IMR-90 (cell line): ENCODE data around the gene SLC25A28. TPM values are rescaled to one million over a fixed set of nuclear protein-coding genes. Genes with fewer than 3 reads are reported as not detected.

ENCODE experiments used
- ATAC-seq: fragments of 200-7000 bp; cut with Tn5 transposase; 2 replicates; pipeline ENCODE4 v1.9.1; 2020; ENCODE audit warnings: low read depth, mild to moderate bottlenecking, moderate library complexity
- BruUV-seq: library from RNA; stranded (reverse); fragments of 400-500 nt; replicated peaks from 2 replicates; lab custom pipeline; 2021; lab: Mats Ljungman, UMichigan
- CTCF ChIA-PET: fragments of 300-600 bp; formaldehyde crosslinking; extraction: SDS; loops from one replicate; lab custom pipeline; 2021; ENCODE audit warnings: antibody characterized with exemption; lab: Yijun Ruan, JAX
- POLR2A ChIA-PET: fragments of 300-600 bp; sonication (Branson Sonifier 250); formaldehyde crosslinking; loops from one replicate; lab custom pipeline; 2022; ENCODE audit warnings: antibody characterized with exemption; ENCODE audit not compliant: unreplicated experiment; lab: Charles Lee
- DNase-seq: peaks from one replicate; pipeline ENCODE4 v3.0.0; 2013
- H2AFZ ChIP-seq: replicated peaks from 2 replicates; pipeline ENCODE3; 2013; ENCODE audit warnings: low read length, mild to moderate bottlenecking; ENCODE audit not compliant: poor library complexity
- H2AK5ac ChIP-seq: 2 replicates; pipeline ENCODE4 v1.6.1; 2013; ENCODE audit warnings: low read depth, low read length, inconsistent platforms
- H2AK9ac ChIP-seq: replicated peaks from 2 replicates; pipeline ENCODE3; 2013; ENCODE audit warnings: mild to moderate bottlenecking, low read depth, low read length, moderate library complexity; ENCODE audit not compliant: poor library complexity
- H2BK120ac ChIP-seq: 2 replicates; pipeline ENCODE4 v1.6.1; 2013; ENCODE audit warnings: low read depth, low read length, inconsistent platforms
- H2BK15ac ChIP-seq: 3 replicates; pipeline ENCODE4 v1.6.1; 2013; ENCODE audit warnings: low read depth, low read length, inconsistent platforms
- H2BK20ac ChIP-seq: 2 replicates; pipeline ENCODE4 v1.6.1; 2013; ENCODE audit warnings: low read depth, mild to moderate bottlenecking, inconsistent platforms, low read length, moderate library complexity
- H2BK5ac ChIP-seq: 2 replicates; pipeline ENCODE4 v1.6.1; 2013; ENCODE audit warnings: mild to moderate bottlenecking, low read depth, low read length, inconsistent platforms; ENCODE audit not compliant: poor library complexity, severe bottlenecking
- H3K14ac ChIP-seq: replicated peaks from 2 replicates; pipeline ENCODE4 v1.6.1; 2013; ENCODE audit warnings: low read depth, low read length, inconsistent platforms
- H3K18ac ChIP-seq: 2 replicates; pipeline ENCODE4 v1.6.1; 2013; ENCODE audit warnings: low read depth, low read length, control low read depth
- H3K23ac ChIP-seq: 2 replicates; pipeline ENCODE4 v1.6.1; 2013; ENCODE audit warnings: low read depth, low read length, inconsistent platforms
- H3K27ac ChIP-seq: 2 replicates; pipeline ENCODE4 v1.5.1; 2013; ENCODE audit warnings: mild to moderate bottlenecking, control low read depth, low read length; ENCODE audit not compliant: insufficient read depth
- H3K27me3 ChIP-seq: 2 replicates; pipeline ENCODE4 v1.6.1; 2013; ENCODE audit warnings: low read length; ENCODE audit not compliant: control insufficient read depth, insufficient read depth
- H3K36me3 ChIP-seq: 2 replicates; pipeline ENCODE4 v1.6.1; 2013; ENCODE audit warnings: low read length, mixed read lengths; ENCODE audit not compliant: control insufficient read depth, insufficient read depth
- H3K4ac ChIP-seq: 2 replicates; pipeline ENCODE4 v1.6.1; 2013; ENCODE audit warnings: low read depth, low read length, inconsistent platforms
- H3K4me1 ChIP-seq: 2 replicates; pipeline ENCODE4 v1.6.1; 2013; ENCODE audit warnings: low read length, mixed read lengths; ENCODE audit not compliant: control insufficient read depth, insufficient read depth
- H3K4me2 ChIP-seq: 2 replicates; pipeline ENCODE4 v1.6.1; 2013; ENCODE audit warnings: low read depth, mild to moderate bottlenecking, control low read depth, low read length, moderate library complexity
- H3K4me3 ChIP-seq: 2 replicates; pipeline ENCODE4 v1.5.1; 2013; ENCODE audit warnings: low read depth, mild to moderate bottlenecking, control low read depth, low read length, moderate library complexity; ENCODE audit not compliant: insufficient read depth
- H3K56ac ChIP-seq: 2 replicates; pipeline ENCODE4 v1.6.1; 2013; ENCODE audit warnings: low read length, inconsistent platforms; ENCODE audit not compliant: insufficient read depth; ENCODE audit errors: extremely low read depth
- H3K79me1 ChIP-seq, 2 experiments: 2 replicates each; pipeline ENCODE4 v1.6.1; 2013; ENCODE audit warnings: low read length in 2 of 2, inconsistent platforms in 1 of 2, low read depth in 1 of 2
- H3K9ac ChIP-seq: 2 replicates; pipeline ENCODE4 v1.6.1; 2013; ENCODE audit warnings: low read depth, low read length, control low read depth
- H3K9me1 ChIP-seq: 2 replicates; pipeline ENCODE4 v1.6.1; 2013; ENCODE audit warnings: low read length, inconsistent platforms; ENCODE audit not compliant: insufficient read depth
- H3K9me3 ChIP-seq: 2 replicates; pipeline ENCODE4 v1.6.1; 2013; ENCODE audit warnings: low read length; ENCODE audit not compliant: control insufficient read depth, insufficient read depth
- H4K20me1 ChIP-seq: 2 replicates; pipeline ENCODE4 v1.6.1; 2013; ENCODE audit warnings: low read length, inconsistent platforms; ENCODE audit not compliant: insufficient read depth
- H4K5ac ChIP-seq: 2 replicates; pipeline ENCODE4 v1.6.1; 2013; ENCODE audit warnings: mild to moderate bottlenecking, low read depth, low read length, control low read depth
- H4K8ac ChIP-seq, 2 experiments: 2 replicates each; pipeline ENCODE4 v1.6.1; 2013; ENCODE audit warnings: low read depth in 2 of 2, low read length in 2 of 2, control low read depth in 1 of 2, inconsistent platforms in 1 of 2
- H4K91ac ChIP-seq: 2 replicates; pipeline ENCODE4 v1.6.1; 2013; ENCODE audit warnings: low read depth, low read length, inconsistent platforms; ENCODE audit not compliant: insufficient read depth
- BHLHE40 ChIP-seq: fragments of 150-350 bp; IDR thresholded peaks from 2 replicates; pipeline ENCODE4 v1.6.1; 2016; ENCODE audit warnings: mild to moderate bottlenecking, low read depth, low read length
- CEBPB ChIP-seq: IDR thresholded peaks from 2 replicates; pipeline ENCODE4 v1.6.1; 2012; ENCODE audit warnings: low read depth, low read length, improper control_type of control experiment
- CHD1 ChIP-seq: IDR thresholded peaks from 2 replicates; pipeline ENCODE4 v1.6.1; 2012; ENCODE audit warnings: low read depth, low read length, improper control_type of control experiment
- CTCF ChIP-seq: conservative IDR thresholded peaks from 2 replicates; pipeline ENCODE4 v1.5.1; 2012; ENCODE audit warnings: mild to moderate bottlenecking, low read depth, low read length, improper control_type of control experiment
- ELK1 ChIP-seq: fragments of 150-350 bp; IDR thresholded peaks from 2 replicates; pipeline ENCODE4 v1.6.1; 2016; ENCODE audit warnings: low read depth, mild to moderate bottlenecking, low read length, moderate library complexity, borderline replicate concordance
- FOS ChIP-seq: fragments of 150-350 bp; IDR thresholded peaks from 2 replicates; pipeline ENCODE4 v1.6.1; 2016; ENCODE audit warnings: low read depth, low read length
- MAFK ChIP-seq: IDR thresholded peaks from 2 replicates; pipeline ENCODE4 v1.6.1; 2012; ENCODE audit warnings: low read depth, low read length, improper control_type of control experiment
- MAZ ChIP-seq: IDR thresholded peaks from 2 replicates; pipeline ENCODE4 v1.6.1; 2012; ENCODE audit warnings: low read depth, mild to moderate bottlenecking, low read length, improper control_type of control experiment, moderate library complexity, borderline replicate concordance
- MXI1 ChIP-seq: IDR thresholded peaks from 2 replicates; pipeline ENCODE4 v1.6.1; 2012; ENCODE audit warnings: low read depth, mild to moderate bottlenecking, low read length, moderate library complexity, borderline replicate concordance
- NFE2L2 ChIP-seq: fragments of 150-350 bp; IDR thresholded peaks from 2 replicates; pipeline ENCODE4 v1.6.1; 2016; ENCODE audit warnings: low read depth, mild to moderate bottlenecking, low read length
- POLR2A ChIP-seq: IDR thresholded peaks from 2 replicates; pipeline ENCODE4 v1.6.1; 2012; ENCODE audit warnings: mild to moderate bottlenecking, low read depth, low read length
- RAD21 ChIP-seq: IDR thresholded peaks from 2 replicates; pipeline ENCODE4 v1.6.1; 2012; ENCODE audit warnings: low read length, improper control_type of control experiment
- RCOR1 ChIP-seq: IDR thresholded peaks from 2 replicates; pipeline ENCODE4 v1.6.1; 2012; ENCODE audit warnings: mild to moderate bottlenecking, low read length, improper control_type of control experiment; ENCODE audit not compliant: insufficient replicate concordance
- RFX5 ChIP-seq: IDR thresholded peaks from 2 replicates; pipeline ENCODE4 v1.8.0; 2012; ENCODE audit warnings: low read depth, mild to moderate bottlenecking, low read length, moderate library complexity
- SMC3 ChIP-seq: fragments of 150-350 bp; IDR thresholded peaks from 2 replicates; pipeline ENCODE4 v1.6.1; 2016; ENCODE audit warnings: low read depth, mild to moderate bottlenecking, antibody characterized with exemption, low read length, moderate library complexity
- USF2 ChIP-seq: fragments of 150-350 bp; IDR thresholded peaks from 2 replicates; pipeline ENCODE4 v1.6.1; 2017; ENCODE audit warnings: mild to moderate bottlenecking, antibody characterized with exemption, low read length, low read depth
- WGBS, 2 experiments: methylation state at CpG; one replicate each; pipeline versions ENCODE4 v1.1.5 to v1.1.7; 2013; ENCODE audit warnings: missing lambda C conversion rate in 2 of 2; ENCODE audit not compliant: insufficient read length in 1 of 2; ENCODE audit errors: extremely low coverage in 2 of 2; 5-methylcytosine and 5-hydroxymethylcytosine counted together
- dilution Hi-C: fragments of 300-500 bp; cut with HindIII; formaldehyde crosslinking; loops from one replicate; pipeline ENCODE4 v1.14.3; 2018; ENCODE audit warnings: low sequenced_read_pairs; ENCODE audit not compliant: unreplicated experiment
- in situ Hi-C: fragments of 300-500 bp; cut with MboI; formaldehyde crosslinking; loops from 3 replicates; pipeline ENCODE4 v1.14.3; 2019; ENCODE audit warnings: low sequenced_read_pairs, inconsistent platforms, mixed read lengths
- intact Hi-C: fragments of 100-400 bp; cut with micrococcal nuclease; formaldehyde crosslinking; loops from 2 replicates; pipeline ENCODE4 v1.10.0; 2022
- polyA plus RNA-seq, 3 experiments: library from polyadenylated mRNA; depleted of rRNA; stranded (reverse); fragments of >200 nt; gene quantifications; 2 replicates each; pipeline ENCODE4 v1.2.3, GENCODE V29; 2012; ENCODE audit warnings: low replicate concordance in 1 of 3
- total RNA-seq: library from RNA; depleted of rRNA; stranded (reverse); fragments of >200 nt; gene quantifications from 2 replicates; pipeline ENCODE4 v1.2.3, GENCODE V29; 2012

The SLC25A28 gene
- total and polyA plus RNA-seq, 2 of the 4 experiments (the other 2 are of a cell fraction) = 13.1 to 29.8 TPM

- Histone ChIP-seq H2BK120ac (no peak overlapping the region), H3K4ac (no peak overlapping the region), H3K14ac (no peak overlapping the region), H4K91ac (no peak overlapping the region), H3K79me1 (no peaks in the 10 kb centered on the region), H3K9ac (no peak overlapping the region), H3K56ac (no peak overlapping the region), H2AFZ (no peak overlapping the region), H3K4me1 (no peaks in the 10 kb centered on the region), H3K4me3 (no peak overlapping the region), H4K8ac (no peak overlapping the region), H2BK5ac (no peak overlapping the region), H4K20me1 (no peaks in the 10 kb centered on the region), H2AK9ac (no peak overlapping the region), H2BK15ac (no peak overlapping the region), H3K9me1 (no peaks in the 10 kb centered on the region), H3K27ac (no peak overlapping the region), H3K18ac (no peak overlapping the region), H2BK20ac (no peak overlapping the region), H4K5ac (no peak overlapping the region), H2AK5ac (no peak overlapping the region), H3K9me3 (no peaks in the 10 kb centered on the region), H3K36me3 (no peaks in the 10 kb centered on the region), H3K4me2 (no peak overlapping the region), H3K23ac (no peak overlapping the region), H3K27me3 (peaks cover 10% of the 10 kb centered on the region)
- WGBS, 2 experiments = no CpG with 5 or more reads among the region's 4 CpGs
- DNase-seq = no peak
- dilution Hi-C loops (no loop called here), intact Hi-C loops (no loop called here), in situ Hi-C loops (loop anchor here (10.0 kb wide), 1 partner anchor 150 kb away; no protein-coding TSS in a partner anchor)
- POLR2A ChIA-PET = no interaction called here
- CTCF ChIA-PET = interaction anchor here (0.6 kb wide), 1 partner anchor 1520 kb away, joined by 3 read pairs; no protein-coding TSS in a partner anchor
- BruUV-seq = no TSS peak
- no peak for ATAC-seq
- TF ChIP-seq NFE2L2 = no peak
- no peak for TF ChIP-seq FOS
- TF ChIP-seq MAZ = no peak
- TF ChIP-seq RAD21 = no peak
- TF ChIP-seq MAFK = no peak
- no peak for TF ChIP-seq CTCF
- no peak for TF ChIP-seq ELK1
- no peak for TF ChIP-seq MXI1
- no peak for TF ChIP-seq POLR2A
- no peak for TF ChIP-seq SMC3
- TF ChIP-seq RFX5 = no peak
- no peak for TF ChIP-seq BHLHE40
- no peak for TF ChIP-seq USF2
- TF ChIP-seq CEBPB = no peak
- TF ChIP-seq RCOR1 = no peak
- TF ChIP-seq CHD1 = no peak
These were observed 55.1 kb downstream of the SLC25A28 start for GRCh38 chr10:99565166-99565565.
